GM04504 (cell line): ENCODE data around the gene EIF4A3.

Source experiments
- DNase-seq: peaks from one replicate; pipeline ENCODE4 v3.0.0-alpha.2; 2012; ENCODE audit warnings: low read depth

EIF4A3 gene

GRCh38 chr17:80112471-80113032, 34.4 kb downstream of the EIF4A3 start:
- no peak for DNase-seq

GRCh38 chr17:80111702-80112470, 35.0 kb downstream of the EIF4A3 start:
- DNase-seq: no peak

- DNase-seq: no peak
Measured at GRCh38 chr17:80110927-80111701, 35.8 kb downstream of the EIF4A3 start.

- no peak for DNase-seq
Measured at GRCh38 chr17:80110447-80110812, 36.5 kb downstream of the EIF4A3 start.

- DNase-seq: no peak
Measured at GRCh38 chr17:80109713-80110446, 37.0 kb downstream of the EIF4A3 start.

- DNase-seq: no peak
Measured at GRCh38 chr17:80109066-80109660, 37.8 kb downstream of the EIF4A3 start.

GRCh38 chr17:80108036-80108971, 38.6 kb downstream of the EIF4A3 start:
- DNase-seq: no peak

GRCh38 chr17:80107231-80108021, 39.5 kb downstream of the EIF4A3 start:
- no peak for DNase-seq

GRCh38 chr17:80106751-80107150, 40.2 kb downstream of the EIF4A3 start:
- DNase-seq: no peak

- DNase-seq: no peak
Measured at GRCh38 chr17:80106176-80106575, 40.8 kb downstream of the EIF4A3 start.

- no peak for DNase-seq
Measured at GRCh38 chr17:80105762-80106161, 41.2 kb downstream of the EIF4A3 start.

GRCh38 chr17:80104956-80105375, 42.0 kb downstream of the EIF4A3 start:
- no peak for DNase-seq

- DNase-seq: no peak
Measured at GRCh38 chr17:80104321-80104955, 42.5 kb downstream of the EIF4A3 start.

- DNase-seq: no peak
Measured at GRCh38 chr17:80103449-80104085, 43.4 kb downstream of the EIF4A3 start.

GRCh38 chr17:80102664-80103448, 44.1 kb downstream of the EIF4A3 start:
- DNase-seq: no peak

- DNase-seq: no peak
Measured at GRCh38 chr17:80101946-80102663, 44.8 kb downstream of the EIF4A3 start.
